IMR-90 (cell line): ENCODE data around the gene ZNF207. TPM values are rescaled to one million over a fixed set of nuclear protein-coding genes. Genes with fewer than 3 reads are reported as not detected.

Experiments
- ATAC-seq: fragments of 200-7000 bp; cut with Tn5 transposase; 2 replicates; pipeline ENCODE4 v1.9.1; 2020; ENCODE audit warnings: low read depth, mild to moderate bottlenecking, moderate library complexity
- BruUV-seq: library from RNA; stranded (reverse); fragments of 400-500 nt; replicated peaks from 2 replicates; lab custom pipeline; 2021; lab: Mats Ljungman, UMichigan
- CTCF ChIA-PET: fragments of 300-600 bp; formaldehyde crosslinking; extraction: SDS; loops from one replicate; lab custom pipeline; 2021; ENCODE audit warnings: antibody characterized with exemption; lab: Yijun Ruan, JAX
- POLR2A ChIA-PET: fragments of 300-600 bp; sonication (Branson Sonifier 250); formaldehyde crosslinking; loops from one replicate; lab custom pipeline; 2022; ENCODE audit warnings: antibody characterized with exemption; ENCODE audit not compliant: unreplicated experiment; lab: Charles Lee
- DNase-seq: peaks from one replicate; pipeline ENCODE4 v3.0.0; 2013
- H2AFZ ChIP-seq: replicated peaks from 2 replicates; pipeline ENCODE3; 2013; ENCODE audit warnings: low read length, mild to moderate bottlenecking; ENCODE audit not compliant: poor library complexity
- H2AK5ac ChIP-seq: 2 replicates; pipeline ENCODE4 v1.6.1; 2013; ENCODE audit warnings: low read depth, low read length, inconsistent platforms
- H2AK9ac ChIP-seq: replicated peaks from 2 replicates; pipeline ENCODE3; 2013; ENCODE audit warnings: mild to moderate bottlenecking, low read depth, low read length, moderate library complexity; ENCODE audit not compliant: poor library complexity
- H2BK120ac ChIP-seq: 2 replicates; pipeline ENCODE4 v1.6.1; 2013; ENCODE audit warnings: low read depth, low read length, inconsistent platforms
- H2BK15ac ChIP-seq: 3 replicates; pipeline ENCODE4 v1.6.1; 2013; ENCODE audit warnings: low read depth, low read length, inconsistent platforms
- H2BK20ac ChIP-seq: 2 replicates; pipeline ENCODE4 v1.6.1; 2013; ENCODE audit warnings: low read depth, mild to moderate bottlenecking, inconsistent platforms, low read length, moderate library complexity
- H2BK5ac ChIP-seq: 2 replicates; pipeline ENCODE4 v1.6.1; 2013; ENCODE audit warnings: mild to moderate bottlenecking, low read depth, low read length, inconsistent platforms; ENCODE audit not compliant: poor library complexity, severe bottlenecking
- H3K14ac ChIP-seq: replicated peaks from 2 replicates; pipeline ENCODE4 v1.6.1; 2013; ENCODE audit warnings: low read depth, low read length, inconsistent platforms
- H3K18ac ChIP-seq: 2 replicates; pipeline ENCODE4 v1.6.1; 2013; ENCODE audit warnings: low read depth, low read length, control low read depth
- H3K23ac ChIP-seq: 2 replicates; pipeline ENCODE4 v1.6.1; 2013; ENCODE audit warnings: low read depth, low read length, inconsistent platforms
- H3K27ac ChIP-seq: 2 replicates; pipeline ENCODE4 v1.5.1; 2013; ENCODE audit warnings: mild to moderate bottlenecking, control low read depth, low read length; ENCODE audit not compliant: insufficient read depth
- H3K27me3 ChIP-seq: 2 replicates; pipeline ENCODE4 v1.6.1; 2013; ENCODE audit warnings: low read length; ENCODE audit not compliant: control insufficient read depth, insufficient read depth
- H3K36me3 ChIP-seq: 2 replicates; pipeline ENCODE4 v1.6.1; 2013; ENCODE audit warnings: low read length, mixed read lengths; ENCODE audit not compliant: control insufficient read depth, insufficient read depth
- H3K4ac ChIP-seq: 2 replicates; pipeline ENCODE4 v1.6.1; 2013; ENCODE audit warnings: low read depth, low read length, inconsistent platforms
- H3K4me1 ChIP-seq: 2 replicates; pipeline ENCODE4 v1.6.1; 2013; ENCODE audit warnings: low read length, mixed read lengths; ENCODE audit not compliant: control insufficient read depth, insufficient read depth
- H3K4me2 ChIP-seq: 2 replicates; pipeline ENCODE4 v1.6.1; 2013; ENCODE audit warnings: low read depth, mild to moderate bottlenecking, control low read depth, low read length, moderate library complexity
- H3K4me3 ChIP-seq: 2 replicates; pipeline ENCODE4 v1.5.1; 2013; ENCODE audit warnings: low read depth, mild to moderate bottlenecking, control low read depth, low read length, moderate library complexity; ENCODE audit not compliant: insufficient read depth
- H3K56ac ChIP-seq: 2 replicates; pipeline ENCODE4 v1.6.1; 2013; ENCODE audit warnings: low read length, inconsistent platforms; ENCODE audit not compliant: insufficient read depth; ENCODE audit errors: extremely low read depth
- H3K79me1 ChIP-seq, 2 experiments: 2 replicates each; pipeline ENCODE4 v1.6.1; 2013; ENCODE audit warnings: low read length in 2 of 2, inconsistent platforms in 1 of 2, low read depth in 1 of 2
- H3K9ac ChIP-seq: 2 replicates; pipeline ENCODE4 v1.6.1; 2013; ENCODE audit warnings: low read depth, low read length, control low read depth
- H3K9me1 ChIP-seq: 2 replicates; pipeline ENCODE4 v1.6.1; 2013; ENCODE audit warnings: low read length, inconsistent platforms; ENCODE audit not compliant: insufficient read depth
- H3K9me3 ChIP-seq: 2 replicates; pipeline ENCODE4 v1.6.1; 2013; ENCODE audit warnings: low read length; ENCODE audit not compliant: control insufficient read depth, insufficient read depth
- H4K20me1 ChIP-seq: 2 replicates; pipeline ENCODE4 v1.6.1; 2013; ENCODE audit warnings: low read length, inconsistent platforms; ENCODE audit not compliant: insufficient read depth
- H4K5ac ChIP-seq: 2 replicates; pipeline ENCODE4 v1.6.1; 2013; ENCODE audit warnings: mild to moderate bottlenecking, low read depth, low read length, control low read depth
- H4K8ac ChIP-seq, 2 experiments: 2 replicates each; pipeline ENCODE4 v1.6.1; 2013; ENCODE audit warnings: low read depth in 2 of 2, low read length in 2 of 2, control low read depth in 1 of 2, inconsistent platforms in 1 of 2
- H4K91ac ChIP-seq: 2 replicates; pipeline ENCODE4 v1.6.1; 2013; ENCODE audit warnings: low read depth, low read length, inconsistent platforms; ENCODE audit not compliant: insufficient read depth
- MXI1 ChIP-seq: IDR thresholded peaks from 2 replicates; pipeline ENCODE4 v1.6.1; 2012; ENCODE audit warnings: low read depth, mild to moderate bottlenecking, low read length, moderate library complexity, borderline replicate concordance
- WGBS, 2 experiments: methylation state at CpG; one replicate each; pipeline versions ENCODE4 v1.1.5 to v1.1.7; 2013; ENCODE audit warnings: missing lambda C conversion rate in 2 of 2; ENCODE audit not compliant: insufficient read length in 1 of 2; ENCODE audit errors: extremely low coverage in 2 of 2; 5-methylcytosine and 5-hydroxymethylcytosine counted together
- dilution Hi-C: fragments of 300-500 bp; cut with HindIII; formaldehyde crosslinking; loops from one replicate; pipeline ENCODE4 v1.14.3; 2018; ENCODE audit warnings: low sequenced_read_pairs; ENCODE audit not compliant: unreplicated experiment
- in situ Hi-C: fragments of 300-500 bp; cut with MboI; formaldehyde crosslinking; loops from 3 replicates; pipeline ENCODE4 v1.14.3; 2019; ENCODE audit warnings: low sequenced_read_pairs, inconsistent platforms, mixed read lengths
- intact Hi-C: fragments of 100-400 bp; cut with micrococcal nuclease; formaldehyde crosslinking; loops from 2 replicates; pipeline ENCODE4 v1.10.0; 2022
- polyA plus RNA-seq, 3 experiments: library from polyadenylated mRNA; depleted of rRNA; stranded (reverse); fragments of >200 nt; gene quantifications; 2 replicates each; pipeline ENCODE4 v1.2.3, GENCODE V29; 2012; ENCODE audit warnings: low replicate concordance in 1 of 3
- total RNA-seq: library from RNA; depleted of rRNA; stranded (reverse); fragments of >200 nt; gene quantifications from 2 replicates; pipeline ENCODE4 v1.2.3, GENCODE V29; 2012

Gene ZNF207
- total and polyA plus RNA-seq, 2 of the 4 experiments (the other 2 are of a cell fraction), result 199 to 207 TPM

DNA sequence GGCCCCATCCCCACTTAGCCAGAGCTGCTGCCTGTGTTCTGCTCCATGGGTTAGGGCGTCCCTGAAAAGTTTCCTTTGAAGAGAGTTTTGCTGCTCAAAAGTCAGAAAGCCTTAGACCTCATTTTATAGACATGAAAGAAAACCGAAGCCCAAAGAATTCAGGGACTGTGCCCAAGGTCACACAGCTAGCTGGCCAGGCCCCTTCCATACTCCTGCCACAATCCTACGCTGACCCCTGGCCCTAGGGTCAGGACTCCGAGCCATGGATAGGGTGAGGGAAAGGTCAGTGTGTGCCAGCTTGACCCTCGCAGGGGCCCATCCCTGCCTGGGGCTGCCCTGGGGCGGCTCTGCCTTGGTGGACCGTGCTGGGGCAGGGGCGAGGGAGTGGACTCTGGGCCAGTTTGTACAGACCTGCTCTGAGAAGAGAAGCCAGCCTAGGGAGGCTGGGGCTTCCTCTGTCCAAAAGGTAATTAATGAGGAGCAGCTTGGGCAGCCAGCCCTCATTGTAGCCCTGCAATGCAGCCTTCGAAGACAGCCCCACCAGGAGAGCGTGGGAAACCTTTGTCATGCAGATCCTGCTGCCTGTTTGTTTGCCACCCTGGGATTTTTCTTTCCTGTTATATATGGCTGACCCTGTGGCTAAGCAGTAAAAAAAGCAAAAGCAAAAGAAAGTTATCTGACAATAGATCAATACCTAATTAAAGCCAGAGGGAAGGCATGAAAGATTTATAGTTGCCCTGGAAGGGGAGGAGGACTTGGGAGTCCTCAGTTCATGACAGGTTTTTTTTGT is 46.9 kb upstream of the ZNF207 start:
- H4K91ac ChIP-seq, result no peak overlapping the region
- CTCF ChIA-PET, result interaction anchor here (0.6 kb wide), 1 partner anchor 177 kb away, joined by 3 read pairs; no protein-coding TSS in a partner anchor
- POLR2A ChIA-PET, result no interaction called here
- no peak overlapping the region for H2AK5ac ChIP-seq
- H3K36me3 ChIP-seq, result no peaks in the 10 kb centered on the region
- 33% methylated on average over 1 of the region's 10 CpGs; no CpG with 5 or more reads in 1 of the 2 experiments for WGBS, 2 experiments
- no peaks in the 10 kb centered on the region for H4K20me1 ChIP-seq
- H2BK15ac ChIP-seq, result no peak overlapping the region
- DNase-seq (no peak), ATAC-seq (no peak)
- no peak for TF ChIP-seq MXI1
- H2BK120ac ChIP-seq, result no peak overlapping the region
- no peak overlapping the region for H3K4me2 ChIP-seq
- intact Hi-C loops (no loop called here), in situ Hi-C loops (no loop called here), dilution Hi-C loops (no loop called here)
- H2AFZ ChIP-seq, result no peak overlapping the region
- no peak overlapping the region for H3K9ac ChIP-seq
- no peak overlapping the region for H3K23ac ChIP-seq
- peaks cover 46% of the 10 kb centered on the region for H3K27me3 ChIP-seq
- no peaks in the 10 kb centered on the region for H3K9me3 ChIP-seq
- H2BK5ac ChIP-seq, result no peak overlapping the region
- H3K14ac ChIP-seq, result no peak overlapping the region
- H3K9me1 ChIP-seq, result no peaks in the 10 kb centered on the region; the same call in 1 of the 2 replicates
- no peak overlapping the region for H4K5ac ChIP-seq
- H4K8ac ChIP-seq, result no peak overlapping the region
- no peaks in the 10 kb centered on the region for H3K4me1 ChIP-seq
- H3K56ac ChIP-seq, result no peak overlapping the region
- peak overlapping the region; percentile 37 for H2AK9ac ChIP-seq
- no peak overlapping the region for H3K4ac ChIP-seq
- H3K18ac ChIP-seq, result no peak overlapping the region
- H3K27ac ChIP-seq, result no peak overlapping the region
- H3K79me1 ChIP-seq, result no peaks in the 10 kb centered on the region
- no peak overlapping the region for H3K4me3 ChIP-seq
- no TSS peak for BruUV-seq
- H2BK20ac ChIP-seq, result no peak overlapping the region
